Lung (tissue), 12 donors: ENCODE results near the gene GPRIN3. TPM values are rescaled to one million over a fixed set of nuclear protein-coding genes. Genes with fewer than 3 reads are reported as not detected.

Experiments
- ATAC-seq: fragments of 200-7000 bp; cut with Tn5 transposase; one replicate; pipeline ENCODE4 v1.9.1; 2020; ENCODE audit warnings: moderate number of reproducible peaks; ENCODE audit not compliant: insufficient read depth, low FRiP score
- DNase-seq, 3 donors: peaks; one replicate each; pipeline ENCODE4 v3.0.0-alpha.2; 2013 to 2017
- H3K27ac ChIP-seq, 2 donors: one replicate each; pipeline ENCODE4 v1.5.1; 2013; ENCODE audit warnings: mild to moderate bottlenecking in 2 of 2, moderate library complexity in 2 of 2, control low read depth in 1 of 2, inconsistent platforms in 1 of 2, low read depth in 1 of 2, low read length in 1 of 2
- H3K27me3 ChIP-seq, 3 donors: one replicate each; pipeline ENCODE4 v1.5.1; 2013; ENCODE audit warnings: low read length in 2 of 3; ENCODE audit not compliant: control insufficient read depth in 3 of 3, insufficient read depth in 3 of 3
- H3K36me3 ChIP-seq, 4 donors: one replicate each; pipeline ENCODE4 v1.5.1; 2013; ENCODE audit warnings: low read length in 4 of 4, mild to moderate bottlenecking in 1 of 4, moderate library complexity in 1 of 4; ENCODE audit not compliant: control insufficient read depth in 4 of 4, insufficient read depth in 4 of 4
- H3K4me1 ChIP-seq, 5 donors: one replicate each; pipeline ENCODE4 v1.5.1; 2013; ENCODE audit warnings: low read length in 5 of 5, mild to moderate bottlenecking in 2 of 5, moderate library complexity in 1 of 5; ENCODE audit not compliant: control insufficient read depth in 5 of 5, insufficient read depth in 5 of 5
- H3K4me3 ChIP-seq: one replicate; pipeline ENCODE4 v1.5.1; 2013; ENCODE audit warnings: mild to moderate bottlenecking, control low read depth, moderate library complexity
- H3K9ac ChIP-seq, 2 donors: one replicate each; pipeline ENCODE4 v1.5.1; 2013; ENCODE audit warnings: low read length in 2 of 2, control low read depth in 1 of 2; ENCODE audit not compliant: insufficient read depth in 1 of 2
- H3K9me3 ChIP-seq, 4 donors: one replicate each; pipeline ENCODE4 v1.5.1; 2013; ENCODE audit warnings: low read length in 3 of 4, mild to moderate bottlenecking in 1 of 4, moderate library complexity in 1 of 4; ENCODE audit not compliant: control insufficient read depth in 4 of 4, insufficient read depth in 3 of 4
- WGBS, 2 donors: extraction: QIAGEN DNeasy Blood & Tissue Kit; methylation state at CpG; one replicate each; pipeline ENCODE4 v1.1.7; 2013; 5-methylcytosine and 5-hydroxymethylcytosine counted together
- polyA plus RNA-seq, 2 donors: library from polyadenylated mRNA; stranded (reverse); fragments of 200-250 nt; gene quantifications; one replicate each; pipeline ENCODE4 v1.2.1, GENCODE V29; 2013
- total RNA-seq, 2 donors: library from RNA; depleted of rRNA in 1 of 2; stranded (reverse); fragments of >200 nt in 1 of 2; gene quantifications; one replicate each; pipeline ENCODE4 v1.2.1, GENCODE V29; 2014 to 2021
- TF ChIP-seq, protein P1 (sequence below): IDR thresholded peaks from 2 replicates; pipeline ENCODE4 v1.5.1; 2012; ENCODE audit warnings: mild to moderate bottlenecking; ENCODE audit errors: control extremely low read depth, extremely low read depth
- donor health status: control.
- donor health status: control.
- donor health status: Bipolar disorder and iron deficiency.
- donor health status: healthy.
- donor health status: DM: yes; HTN: yes; CAD: no.

Gene GPRIN3
- total and polyA plus RNA-seq, 4 donors, result 1.6 to 14.4 (median 4.3) TPM

DNA sequence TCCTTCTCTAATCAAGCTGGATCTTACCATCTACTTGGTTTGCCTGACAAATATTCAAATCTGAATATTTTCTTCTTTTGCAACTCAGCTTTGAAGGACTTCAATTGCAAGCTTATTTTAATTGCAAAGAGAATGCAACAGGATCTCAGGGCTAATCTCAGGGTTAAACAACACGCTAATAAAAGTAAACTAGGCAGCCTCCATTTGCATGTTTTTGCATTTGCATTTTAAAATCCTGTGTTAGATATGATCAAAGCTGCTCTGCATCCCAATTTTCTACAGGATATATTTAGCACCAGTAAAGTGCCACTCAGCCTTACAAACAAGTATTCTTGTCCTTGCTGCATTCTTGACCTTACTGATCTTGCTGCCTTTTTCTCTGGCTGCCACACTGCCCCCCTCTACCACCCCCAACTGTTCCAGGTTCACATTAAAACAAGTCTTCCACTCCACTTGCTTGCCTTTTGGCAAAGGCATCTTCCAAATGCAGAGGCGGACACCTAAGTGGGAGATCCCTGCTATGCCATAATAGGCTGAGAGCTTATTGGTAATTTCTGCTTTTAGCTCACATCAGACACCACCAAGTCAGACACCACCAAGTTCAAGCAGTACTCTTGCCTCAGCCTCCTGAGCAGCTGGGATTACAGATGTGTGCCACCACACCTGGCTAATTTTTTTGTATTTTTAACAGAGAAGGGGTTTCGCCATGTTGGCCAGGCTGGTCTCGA lies 48.1 kb downstream of the GPRIN3 start:
- 94 to 95% methylated on average over 4 of the region's 4 CpGs for WGBS, 2 donors
- Histone ChIP-seq H3K9ac (no peak overlapping the region), H3K9me3 (peaks cover 0 to 2% (median 0%) of the 10 kb centered on the region in 4 donors), H3K36me3 (no peaks in the 10 kb centered on the region), H3K4me3 (no peak overlapping the region), H3K27ac (peak overlapping the region in 1 of 2 donors; percentile 58), H3K27me3 (no peaks in the 10 kb centered on the region), H3K4me1 (peaks cover 0 to 15% (median 0%) of the 10 kb centered on the region in 5 donors)
- ATAC-seq (no peak), DNase-seq (no peak)
- TF ChIP-seq, protein P1, sequence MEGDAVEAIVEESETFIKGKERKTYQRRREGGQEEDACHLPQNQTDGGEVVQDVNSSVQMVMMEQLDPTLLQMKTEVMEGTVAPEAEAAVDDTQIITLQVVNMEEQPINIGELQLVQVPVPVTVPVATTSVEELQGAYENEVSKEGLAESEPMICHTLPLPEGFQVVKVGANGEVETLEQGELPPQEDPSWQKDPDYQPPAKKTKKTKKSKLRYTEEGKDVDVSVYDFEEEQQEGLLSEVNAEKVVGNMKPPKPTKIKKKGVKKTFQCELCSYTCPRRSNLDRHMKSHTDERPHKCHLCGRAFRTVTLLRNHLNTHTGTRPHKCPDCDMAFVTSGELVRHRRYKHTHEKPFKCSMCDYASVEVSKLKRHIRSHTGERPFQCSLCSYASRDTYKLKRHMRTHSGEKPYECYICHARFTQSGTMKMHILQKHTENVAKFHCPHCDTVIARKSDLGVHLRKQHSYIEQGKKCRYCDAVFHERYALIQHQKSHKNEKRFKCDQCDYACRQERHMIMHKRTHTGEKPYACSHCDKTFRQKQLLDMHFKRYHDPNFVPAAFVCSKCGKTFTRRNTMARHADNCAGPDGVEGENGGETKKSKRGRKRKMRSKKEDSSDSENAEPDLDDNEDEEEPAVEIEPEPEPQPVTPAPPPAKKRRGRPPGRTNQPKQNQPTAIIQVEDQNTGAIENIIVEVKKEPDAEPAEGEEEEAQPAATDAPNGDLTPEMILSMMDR, result no peak

DNA sequence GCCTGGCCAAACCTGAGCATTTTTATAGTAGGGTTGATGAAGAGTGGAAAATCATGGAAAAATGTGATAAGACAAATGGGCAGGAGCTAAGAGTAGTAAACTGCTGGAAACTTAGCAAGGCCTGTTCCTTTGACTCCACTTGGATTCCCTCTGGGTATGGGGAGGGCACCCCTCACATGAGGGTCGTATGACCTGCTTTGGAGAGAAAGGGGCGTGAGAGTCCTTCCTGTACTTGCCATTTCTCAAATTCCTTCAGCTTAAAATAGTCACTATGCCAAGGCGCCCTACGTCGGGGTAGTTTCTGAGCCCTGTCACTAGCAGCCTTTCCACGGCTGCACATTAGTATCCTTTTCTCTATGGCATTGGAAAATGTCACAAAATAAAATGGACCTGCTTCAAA lies 49.1 kb downstream of the GPRIN3 start:
- Histone ChIP-seq H3K9me3 (peaks cover 0 to 2% (median 0%) of the 10 kb centered on the region in 4 donors), H3K4me1 (peaks cover 0 to 12% (median 0%) of the 10 kb centered on the region in 5 donors), H3K36me3 (no peaks in the 10 kb centered on the region), H3K4me3 (no peak overlapping the region), H3K9ac (no peak overlapping the region), H3K27ac (peak overlapping the region in 1 of 2 donors; percentile 77), H3K27me3 (no peaks in the 10 kb centered on the region)
- TF ChIP-seq, protein P1, result no peak
- ATAC-seq, result no peak
- 84 to 88% methylated on average over 6 of the region's 6 CpGs for WGBS, 2 donors
- DNase-seq, result no peak

DNA sequence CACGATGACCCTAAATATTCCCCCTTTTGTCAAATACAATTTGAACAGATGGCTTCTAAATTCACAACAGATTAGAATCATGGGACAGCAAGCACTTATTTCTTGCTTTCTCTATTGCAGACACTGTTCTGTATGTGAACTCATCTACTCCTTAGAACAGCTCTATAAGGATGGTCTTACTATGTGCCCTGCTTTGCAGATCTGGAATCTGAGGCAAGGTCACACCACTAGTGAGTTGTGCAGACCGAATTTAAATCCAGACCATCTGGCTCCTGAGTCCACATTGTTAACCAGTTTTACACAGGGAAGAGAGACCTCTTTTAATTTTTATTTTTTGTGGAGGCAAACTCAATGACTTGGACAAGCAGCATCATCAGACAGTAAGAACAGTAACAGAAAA lies 50.2 kb downstream of the GPRIN3 start:
- Histone ChIP-seq H3K27ac (peak overlapping the region in 1 of 2 donors; percentile 41), H3K4me1 (peaks cover 0 to 12% (median 0%) of the 10 kb centered on the region in 5 donors), H3K27me3 (no peaks in the 10 kb centered on the region), H3K4me3 (no peak overlapping the region), H3K9me3 (peaks cover 0 to 2% (median 0%) of the 10 kb centered on the region in 4 donors), H3K9ac (no peak overlapping the region), H3K36me3 (no peaks in the 10 kb centered on the region)
- TF ChIP-seq, protein P1, result no peak
- no peak for DNase-seq
- WGBS, 2 donors, result 90 to 92% methylated on average over 2 of the region's 2 CpGs
- no peak for ATAC-seq
